ENCODE measurements around the gene NDST4.
"Not testable (repeated sequence)": the region's sequence is repeated elsewhere in the genome, so short reads cannot be mapped to it uniquely, and the experiment has no call there.

The NDST4 gene

DNA sequence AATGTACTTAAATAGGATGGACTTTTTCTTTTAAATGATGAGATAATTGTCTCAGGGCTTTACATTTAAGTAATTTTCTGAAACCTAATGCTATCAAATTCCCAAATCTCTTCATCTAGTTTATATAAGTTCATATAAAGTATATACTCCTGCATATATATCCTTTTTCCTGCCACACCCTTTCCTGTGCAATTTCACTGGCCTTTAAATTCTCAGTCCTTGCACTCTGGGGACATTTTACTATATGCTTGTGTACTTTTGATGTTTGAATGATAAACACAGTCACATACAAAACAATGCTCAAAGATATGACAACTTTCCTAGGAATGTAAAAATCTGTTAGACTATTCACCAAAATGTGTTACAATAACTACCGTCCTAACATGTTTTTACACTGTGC lies 60.1 kb downstream of the NDST4 start:
- DNase-seq = no peak

DNA sequence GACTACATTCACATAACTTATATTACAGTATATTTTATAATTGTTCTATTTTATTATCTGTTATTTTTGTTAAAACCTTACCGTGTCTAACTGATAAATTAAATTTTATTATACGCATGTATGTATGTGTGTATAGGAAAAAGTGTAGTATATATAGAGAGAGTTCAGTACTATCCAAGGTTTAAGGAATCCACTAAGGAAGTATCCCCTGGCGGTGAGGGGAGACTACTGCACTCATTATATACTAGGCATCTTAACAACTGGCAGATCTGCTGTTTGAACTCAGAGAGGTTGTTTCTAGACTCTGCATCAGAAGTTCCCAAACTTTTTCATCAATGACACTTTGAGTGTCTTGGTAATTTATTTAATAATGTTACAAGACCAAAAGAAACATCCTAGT lies 70.9 kb downstream of the NDST4 start:
- peak; percentile 15 for DNase-seq

DNA sequence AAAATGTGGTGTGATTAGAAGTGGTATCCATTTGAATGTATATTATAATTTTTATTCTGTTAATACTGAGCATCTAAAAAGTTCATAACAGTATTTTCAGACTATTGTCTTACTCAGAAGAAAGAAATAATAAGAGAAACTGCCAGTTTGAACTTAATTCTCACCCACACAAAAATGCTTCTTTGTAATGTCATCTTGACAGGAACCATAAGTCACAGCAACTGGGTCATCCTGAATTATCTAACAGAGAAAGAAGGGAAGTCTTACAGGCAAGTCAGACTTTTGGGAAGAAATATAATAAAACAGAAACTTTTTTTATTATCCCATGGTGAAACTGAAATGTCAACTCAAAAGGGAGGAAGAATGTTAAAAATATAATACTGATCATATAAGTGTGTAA lies 83.1 kb downstream of the NDST4 start:
- DNase-seq = no peak

- DNase-seq = no peak
Observed at GRCh38 chr4:115028682-115029410, 84.6 kb downstream of the NDST4 start.

DNA sequence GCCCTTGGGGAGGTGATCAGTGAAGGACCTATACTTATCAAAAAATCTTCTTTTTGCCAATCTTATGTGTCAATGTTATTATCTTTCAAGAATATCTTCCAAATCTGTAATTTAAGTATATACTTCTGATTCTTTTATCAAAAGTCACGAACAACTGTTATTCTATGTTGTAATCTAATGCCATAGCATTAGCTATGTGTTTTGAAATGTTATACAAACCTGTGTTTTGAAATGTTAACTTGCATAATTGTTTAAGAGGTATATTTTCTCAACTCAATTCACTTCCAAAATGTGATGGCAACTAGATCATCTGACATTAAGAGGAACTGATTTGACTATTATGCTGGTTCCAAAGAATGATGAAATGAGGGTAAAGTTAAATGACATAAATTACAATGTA lies 113.5 kb downstream of the NDST4 start:
- no peak for DNase-seq

GRCh38 chr4:114998316-114998715 lies 115.1 kb downstream of the NDST4 start:
- DNase-seq = no peak

GRCh38 chr4:114997576-114998247 lies 115.7 kb downstream of the NDST4 start:
- no peak for DNase-seq

DNA sequence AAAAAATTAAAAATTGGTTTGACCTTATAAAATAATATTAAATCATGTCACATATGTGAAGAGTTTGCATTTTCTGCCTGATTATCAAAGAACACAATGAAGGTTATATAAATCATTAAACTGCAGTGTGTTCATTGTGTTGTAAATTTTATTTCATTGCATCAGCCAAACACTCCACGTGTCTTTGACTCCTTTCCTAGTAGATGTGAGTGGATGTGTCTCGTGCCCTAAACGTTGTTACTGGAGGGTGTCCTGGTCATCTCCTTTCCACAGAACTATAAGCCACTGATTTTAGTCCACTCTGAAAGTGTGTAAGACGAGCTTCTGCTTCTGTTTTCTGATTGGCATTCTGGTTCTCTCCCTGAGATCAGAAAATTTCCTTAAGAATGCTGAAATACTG lies 127.3 kb downstream of the NDST4 start:
- DNase-seq = no peak

DNA sequence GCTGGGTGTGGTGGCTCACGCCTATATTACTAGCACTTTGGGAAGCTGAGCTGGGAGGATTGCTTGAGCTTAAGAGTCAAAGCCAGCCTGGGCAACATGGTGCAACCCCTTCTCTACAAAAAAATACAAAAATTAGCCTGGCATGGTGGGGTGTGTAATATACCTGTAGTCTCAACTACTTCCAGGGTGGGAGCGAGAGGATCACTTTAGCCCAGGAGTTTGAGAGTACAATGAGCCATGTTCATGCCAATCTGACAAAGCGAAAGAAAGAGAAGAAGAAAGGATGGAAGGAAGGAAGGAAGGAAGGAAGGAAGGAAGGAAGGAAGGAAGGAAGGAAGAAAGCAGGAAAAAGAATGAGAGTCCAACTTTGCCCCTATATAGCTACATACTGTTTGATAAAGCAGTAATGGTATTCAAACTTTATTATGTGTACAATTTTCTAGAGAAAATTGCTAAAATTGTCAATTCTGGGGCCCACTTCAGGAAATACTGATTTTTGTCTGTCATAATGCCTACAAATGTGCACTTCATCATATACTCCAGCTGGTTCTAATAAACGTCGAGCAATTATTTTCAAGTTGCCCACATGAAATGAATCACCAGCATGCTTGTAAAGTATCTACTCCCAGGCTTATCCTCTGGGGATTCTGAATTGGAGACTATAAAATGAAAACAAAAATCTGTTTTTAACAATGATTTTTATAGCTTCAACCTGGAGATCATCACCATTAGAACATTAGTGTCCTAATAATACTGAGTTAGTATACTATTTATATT lies 132.3 kb downstream of the NDST4 start:
- no peak for DNase-seq

DNA sequence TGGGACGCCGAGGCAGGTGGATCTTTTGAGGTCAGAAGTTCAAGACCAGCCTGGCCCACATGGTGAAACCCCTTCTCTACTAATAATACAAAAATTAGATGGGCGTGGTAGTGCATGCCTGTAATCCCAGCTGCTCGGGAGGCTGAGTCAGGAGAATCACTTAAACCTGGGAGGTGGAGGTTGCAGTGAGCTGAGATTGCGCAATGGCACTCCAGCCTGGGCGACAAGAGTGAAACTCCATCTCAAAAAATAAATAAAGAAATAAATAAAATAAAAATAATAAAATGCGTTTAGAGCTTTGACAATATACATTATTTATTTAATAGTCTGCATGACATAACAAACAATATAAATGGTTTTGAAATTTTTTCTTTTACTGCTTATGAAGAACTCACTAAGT lies 133.0 kb downstream of the NDST4 start:
- not testable (repeated sequence) for DNase-seq

GRCh38 chr4:114976901-114977300 lies 136.5 kb downstream of the NDST4 start:
- no peak for DNase-seq

- DNase-seq = peak; percentile 15
Observed at GRCh38 chr4:114964026-114964425, 149.4 kb downstream of the NDST4 start.

DNA sequence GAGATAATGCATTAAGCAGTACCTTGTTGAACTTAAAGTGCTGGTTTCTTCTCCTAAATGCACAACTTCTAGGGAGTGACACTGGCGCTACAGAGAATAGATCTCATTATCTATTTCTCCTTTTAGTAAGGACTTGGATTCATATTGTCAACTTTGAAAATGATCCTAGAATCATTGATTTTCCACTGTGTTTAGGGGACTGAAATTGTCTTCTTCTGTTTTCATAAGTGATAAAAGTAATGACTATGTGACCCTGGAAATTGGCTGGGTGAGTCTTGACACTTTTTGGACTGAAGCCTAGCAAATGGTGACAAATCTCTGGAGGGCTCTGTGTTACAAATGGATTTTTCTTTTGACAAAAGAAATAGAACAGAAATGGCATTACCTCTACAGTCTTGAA lies 167.8 kb downstream of the NDST4 start:
- DNase-seq = no peak

GRCh38 chr4:114941503-114941902 lies 171.9 kb downstream of the NDST4 start:
- DNase-seq = no peak

DNA sequence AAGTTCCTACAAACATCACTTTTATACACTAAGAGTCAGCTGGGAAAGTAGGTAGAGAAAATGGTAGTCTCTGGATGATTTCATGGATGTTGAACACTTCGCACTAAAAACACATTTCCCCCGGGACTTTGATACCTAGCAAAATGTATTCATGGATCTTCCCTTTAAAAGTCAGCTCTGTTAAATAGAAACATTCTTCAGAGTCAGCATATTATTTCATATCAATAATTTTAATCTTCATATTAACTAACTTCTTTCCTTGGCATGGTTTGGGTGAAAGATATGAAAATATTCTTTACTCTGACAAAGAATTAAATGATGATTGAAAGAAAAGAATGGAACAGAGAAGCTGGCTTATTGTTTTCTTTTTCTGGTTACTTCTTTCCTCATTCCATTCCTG lies 185.5 kb downstream of the NDST4 start:
- DNase-seq = no peak

GRCh38 chr4:114926583-114926982 lies 186.8 kb downstream of the NDST4 start:
- no peak for DNase-seq

DNA sequence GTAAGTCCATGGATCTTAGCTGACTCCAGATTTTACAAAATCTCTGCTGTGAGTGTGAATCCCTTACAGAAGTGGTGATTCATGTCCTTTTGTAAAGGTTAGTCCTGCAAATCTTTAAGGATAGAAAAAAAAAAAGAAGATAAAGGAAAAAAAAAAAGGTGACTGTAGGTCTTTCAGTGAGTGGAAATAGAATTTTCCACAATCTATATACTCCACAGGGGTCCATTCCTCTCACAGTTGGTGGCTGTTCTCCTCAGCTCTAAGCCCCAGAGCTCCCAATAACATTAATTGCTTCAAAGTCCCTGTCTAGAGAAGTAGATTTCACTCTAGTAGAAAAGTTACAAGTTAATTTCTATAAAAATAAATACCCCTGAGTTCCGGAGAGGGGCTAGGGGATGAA lies 189.1 kb downstream of the NDST4 start:
- DNase-seq = no peak

- DNase-seq = no peak
Observed at GRCh38 chr4:114922592-114922933, 190.9 kb downstream of the NDST4 start.

- DNase-seq = no peak
Observed at GRCh38 chr4:114921790-114922591, 191.4 kb downstream of the NDST4 start.

GRCh38 chr4:114921191-114921590 lies 192.2 kb downstream of the NDST4 start:
- no peak for DNase-seq

DNA sequence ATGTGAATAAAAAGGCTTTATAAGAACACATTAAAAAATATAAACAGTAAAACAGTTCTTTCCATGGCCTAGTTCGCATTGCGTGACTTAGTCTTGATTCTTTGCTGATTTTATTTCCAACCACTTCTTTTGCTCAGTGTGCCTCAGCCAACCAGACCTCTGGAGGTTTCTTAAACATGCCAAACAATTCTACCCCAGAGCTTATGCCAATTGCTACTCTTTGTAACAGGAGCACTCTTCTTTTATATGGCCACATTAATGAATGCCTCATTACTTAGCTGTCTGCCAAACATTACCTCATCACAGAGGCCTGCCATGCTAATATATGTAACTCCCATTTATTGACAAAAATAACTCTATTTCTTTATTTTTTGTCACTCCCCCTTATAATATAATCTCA lies 202.3 kb downstream of the NDST4 start:
- no peak for DNase-seq

DNA sequence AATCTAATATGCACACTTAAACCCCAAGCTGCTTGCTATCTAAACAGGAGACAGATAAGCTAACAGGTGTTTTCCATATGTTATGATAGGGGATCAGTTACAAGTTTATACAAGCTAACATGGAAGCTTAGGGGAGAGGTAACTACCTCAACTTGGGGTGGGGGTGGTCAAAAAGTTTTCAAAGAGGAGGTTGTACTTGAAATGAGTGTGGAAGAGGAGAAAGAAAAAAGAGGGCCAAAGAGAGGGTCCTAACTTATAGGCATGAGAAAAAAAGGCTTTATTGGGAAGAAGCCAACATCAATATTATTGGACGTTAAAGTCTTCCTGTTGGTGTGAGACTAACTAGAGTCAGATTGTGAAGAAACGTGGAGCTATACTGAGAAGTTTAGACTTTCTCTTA lies 205.9 kb downstream of the NDST4 start:
- peak; percentile 0 for DNase-seq

DNA sequence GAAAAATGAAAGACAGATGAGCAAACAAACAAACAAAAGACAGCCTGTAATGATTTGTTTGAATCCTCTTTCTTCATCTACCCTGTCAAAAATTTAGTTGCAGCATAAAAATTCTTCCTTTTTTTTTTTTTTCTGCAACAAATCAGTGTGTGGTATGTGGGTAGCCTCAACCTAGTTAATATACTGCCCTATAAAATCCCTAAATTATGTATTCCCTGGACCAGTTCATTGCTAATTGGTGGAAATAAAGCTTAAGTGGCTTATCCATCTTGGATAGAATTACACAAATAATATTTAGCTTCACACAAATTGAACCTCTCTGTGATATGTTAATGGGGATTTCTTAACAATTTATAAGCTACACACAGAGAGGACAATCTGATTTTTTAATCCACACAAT lies 208.4 kb downstream of the NDST4 start:
- no peak for DNase-seq

Measured in NCI-H82 (cell line).